ENCODE data around the gene ARHGEF6. TPM values are rescaled to one million over a fixed set of nuclear protein-coding genes. Genes with fewer than 3 reads are reported as not detected.

ARHGEF6 gene
- total and polyA plus RNA-seq, 2 experiments from 2014 or later, result 2.5 to 6.0 TPM

GRCh38 chrX:136778020-136778419 is 2.7 kb downstream of the ARHGEF6 start:
- no peaks in the 10 kb centered on the region for H3K79me2 ChIP-seq (replicated peaks; ENCODE audit: insufficient read depth)
- no peaks in the 10 kb centered on the region for H3K27me3 Mint-ChIP-seq (ENCODE audit: insufficient read depth, low read depth, poor library complexity)

More at GRCh38 chrX:136778020-136778419, 2.7 kb downstream of the ARHGEF6 start:
- Mint-ChIP-seq H3K9me3 (no peaks in the 10 kb centered on the region), H3K36me3 (ENCODE audit: low read depth) (no peaks in the 10 kb centered on the region), H3K4me3 (no peak overlapping the region), H3K27ac (no peak overlapping the region), H3K4me1 (peaks cover 7% of the 10 kb centered on the region)
- H4K20me1 ChIP-seq (replicated peaks; ENCODE audit: insufficient read depth), result no peaks in the 10 kb centered on the region
- no peak overlapping the region for H2AFZ ChIP-seq
- H3K4me2 ChIP-seq, result no peak overlapping the region
- DNase-seq (ENCODE audit: low spot score), result no peak
- H3K4me3 ChIP-seq, result no peak overlapping the region
- H3F3A ChIP-seq (replicated peaks; ENCODE audit: low read depth), result no peaks in the 10 kb centered on the region
- H3K9me2 ChIP-seq (ENCODE audit: insufficient read depth), result no peaks in the 10 kb centered on the region
- H3K27me3 ChIP-seq (ENCODE audit: insufficient read depth), result no peaks in the 10 kb centered on the region
- H3K36me3 ChIP-seq (ENCODE audit: insufficient read depth), result no peaks in the 10 kb centered on the region
- TF ChIP-seq JUNB (IDR thresholded peaks at IDR 0.05; ENCODE audit: unreplicated experiment) (no peak), NANOG (IDR thresholded peaks at IDR 0.05; ENCODE audit: borderline replicate concordance) (no peak), STAT1 (IDR thresholded peaks at IDR 0.05; ENCODE audit: unreplicated experiment) (no peak), POLR2AphosphoS5 (IDR thresholded peaks at IDR 0.05; ENCODE audit: low read depth) (no peak), EZH2 (IDR thresholded peaks at IDR 0.05; ENCODE audit: low read depth, unreplicated experiment) (no peak), ETS1 (IDR thresholded peaks at IDR 0.05) (no peak), EZH2phosphoT487 (IDR thresholded peaks at IDR 0.05; ENCODE audit: unreplicated experiment) (no peak), ZNF462 (CRISPR knock-in tag; IDR thresholded peaks at IDR 0.05) (no peak), REST (IDR thresholded peaks at IDR 0.05; ENCODE audit: unreplicated experiment) (no peak)
- H3K4me1 ChIP-seq (ENCODE audit: insufficient read depth), result no peaks in the 10 kb centered on the region
- no peak overlapping the region for H3K27ac ChIP-seq (ENCODE audit: low read depth)
- no peak for ATAC-seq

All from GM23338 (cell line).